Astrocyte of the hippocampus (primary cell): ENCODE data around the gene ABLIM1.

Source experiments
- DNase-seq: peaks from one replicate; pipeline ENCODE4 v3.0.0; 2011; ENCODE audit warnings: low read depth, low spot score

Gene ABLIM1

GRCh38 chr10:114581071-114581470, 77.0 kb downstream of the ABLIM1 start:
- no peak for DNase-seq

GRCh38 chr10:114577133-114577532, 80.9 kb downstream of the ABLIM1 start:
- DNase-seq: peak; percentile 80

- DNase-seq: peak; percentile 3
Observed at GRCh38 chr10:114576716-114577115, 81.4 kb downstream of the ABLIM1 start.

GRCh38 chr10:114576132-114576487, 82.0 kb downstream of the ABLIM1 start:
- no peak for DNase-seq

GRCh38 chr10:114575417-114576131, 82.5 kb downstream of the ABLIM1 start:
- peak; percentile 56 for DNase-seq

- no peak for DNase-seq
Observed at GRCh38 chr10:114573330-114574045, 84.6 kb downstream of the ABLIM1 start.

GRCh38 chr10:114571316-114571999, 86.6 kb downstream of the ABLIM1 start:
- DNase-seq: peak; percentile 52

- no peak for DNase-seq
Observed at GRCh38 chr10:114566064-114566463, 92.0 kb downstream of the ABLIM1 start.

GRCh38 chr10:114565066-114565465, 93.0 kb downstream of the ABLIM1 start:
- no peak for DNase-seq

GRCh38 chr10:114561008-114561523, 97.0 kb downstream of the ABLIM1 start:
- no peak for DNase-seq

- DNase-seq: no peak
Observed at GRCh38 chr10:114560144-114560543, 97.9 kb downstream of the ABLIM1 start.

GRCh38 chr10:114559636-114560035, 98.4 kb downstream of the ABLIM1 start:
- DNase-seq: no peak

GRCh38 chr10:114557854-114558253, 100.2 kb downstream of the ABLIM1 start:
- no peak for DNase-seq

- no peak for DNase-seq
Observed at GRCh38 chr10:114556236-114557122, 101.6 kb downstream of the ABLIM1 start.

- DNase-seq: no peak
Observed at GRCh38 chr10:114553436-114553835, 104.6 kb downstream of the ABLIM1 start.

- DNase-seq: no peak
Observed at GRCh38 chr10:114552050-114552449, 106.0 kb downstream of the ABLIM1 start.

- no peak for DNase-seq
Observed at GRCh38 chr10:114551636-114551972, 106.5 kb downstream of the ABLIM1 start.

- peak; percentile 67 for DNase-seq
Observed at GRCh38 chr10:114550756-114551635, 107.1 kb downstream of the ABLIM1 start.

GRCh38 chr10:114548662-114549061, 109.4 kb downstream of the ABLIM1 start:
- DNase-seq: peak; percentile 61

- no peak for DNase-seq
Observed at GRCh38 chr10:114547514-114547913, 110.6 kb downstream of the ABLIM1 start.

- DNase-seq: no peak
Observed at GRCh38 chr10:114547056-114547455, 111.0 kb downstream of the ABLIM1 start.
